HepG2 (cell line): ENCODE measurements around the gene HIRA. TPM values are rescaled to one million over a fixed set of nuclear protein-coding genes. Genes with fewer than 3 reads are reported as not detected.
A peak's percentile ranks its signal among the peaks of the same experiment; 100 is the strongest.

ENCODE experiments used
- DZIP1 ChIP-seq: sonication (generic); formaldehyde crosslinking; IDR thresholded peaks from 2 replicates; pipeline ENCODE4 v1.5.0; 2020; ENCODE audit warnings: mild to moderate bottlenecking, missing genetic modification reagents
- NFE2L1 ChIP-seq: sonication (generic); formaldehyde crosslinking; IDR thresholded peaks from 2 replicates; pipeline ENCODE4 v1.4.0; 2020; ENCODE audit warnings: missing genetic modification reagents, mild to moderate bottlenecking, borderline replicate concordance
- POLR2AphosphoS5 ChIP-seq: IDR thresholded peaks from 2 replicates; pipeline ENCODE4 v1.6.1; 2012; ENCODE audit warnings: low read depth, low read length
- SRSF4 ChIP-seq: fragments of 200-400 bp; formaldehyde crosslinking; IDR thresholded peaks from one replicate; pipeline ENCODE4 v1.6.1; 2018; ENCODE audit warnings: mild to moderate bottlenecking, low read depth, low read length, moderate library complexity; ENCODE audit not compliant: poor library complexity, severe bottlenecking
- STAG1 ChIP-seq: sonication (generic); formaldehyde crosslinking; IDR thresholded peaks from 2 replicates; pipeline ENCODE4 v1.4.0; 2020; ENCODE audit warnings: missing genetic modification reagents
- ZBTB10 ChIP-seq: sonication (generic); formaldehyde crosslinking; IDR thresholded peaks from 2 replicates; pipeline ENCODE4 v1.4.0; 2020; ENCODE audit warnings: missing genetic modification reagents, borderline replicate concordance
- ZMAT5 ChIP-seq: sonication (generic); formaldehyde crosslinking; IDR thresholded peaks from 2 replicates; pipeline ENCODE4 v1.5.0; 2020; ENCODE audit warnings: mild to moderate bottlenecking, low read depth, missing genetic modification reagents, borderline replicate concordance
- ZNF143 ChIP-seq: sonication (generic); formaldehyde crosslinking; IDR thresholded peaks from 2 replicates; pipeline ENCODE4 v1.4.0; 2020; ENCODE audit warnings: missing genetic modification reagents
- ZNF407 ChIP-seq: sonication (generic); formaldehyde crosslinking; IDR thresholded peaks from one replicate; pipeline ENCODE4 v1.5.1; 2020; ENCODE audit warnings: mild to moderate bottlenecking, missing genetic modification reagents; ENCODE audit errors: not compliant biosample characterization
- ZNF691 ChIP-seq: sonication (generic); formaldehyde crosslinking; IDR thresholded peaks from 2 replicates; pipeline ENCODE4 v1.4.0; 2020; ENCODE audit warnings: missing genetic modification reagents, low read depth, mild to moderate bottlenecking, borderline replicate concordance
- polyA plus RNA-seq, 8 experiments: library from polyadenylated mRNA; depleted of rRNA in 3 of 8; stranded (reverse) in 7 of 8; unstranded in 1 of 8; fragments of >200 nt; fragmentation: Illumina TruSeq in 4 of 8; extraction: Trizol in 4 of 8; gene quantifications; 2 replicates each; pipeline versions ENCODE4 v1.2.1 to v1.2.3, GENCODE V29; 2011 to 2016; ENCODE audit warnings: low read depth in 4 of 8, missing spikeins in 1 of 8, mixed read lengths in 1 of 8; ENCODE audit not compliant: insufficient read depth in 1 of 8
- total RNA-seq, 5 experiments: library from RNA; depleted of rRNA; stranded (reverse); fragments of >200 nt; fragmentation: Illumina TruSeq; extraction: Trizol; gene quantifications; 2 replicates each; pipeline ENCODE4 v1.2.3, GENCODE V29; 2016; ENCODE audit warnings: low read depth in 1 of 5

HIRA gene
- total and polyA plus RNA-seq, 2 of the 13 experiments (the other 11 are each of a cell fraction or from before 2014, with no cell fraction given): 21.5 to 29.2 TPM

- TF ChIP-seq ZNF407 (CRISPR knock-in tag) (peak; percentile 62), POLR2AphosphoS5 (peak; percentile 92), NFE2L1 (no peak), ZNF143 (peak; percentile 73), STAG1 (CRISPR knock-in tag) (peak; percentile 19; the same call in 1 of the 2 replicates), ZNF691 (peak; percentile 94; the same call in 1 of the 2 replicates), ZBTB10 (CRISPR knock-in tag) (peak; percentile 62; the same call in 1 of the 2 replicates), ZMAT5 (CRISPR knock-in tag) (no peak), SRSF4 (peak; percentile 40), DZIP1 (CRISPR knock-in tag) (peak; percentile 27)
These were observed 759 bp upstream of the HIRA start, which contains the start of gene MRPL40 (continued) for GRCh38 chr22:19432133-19432851.
